Stimulated activated CD8-positive, alpha-beta memory T cell treated with anti-CD3 and anti-CD28 coated beads, Interleukin-2, amount 100 ng/mL, for 1 hour (primary cell): ENCODE measurements around the gene ZNG1A.
"Not testable (repeated sequence)": the region's sequence is repeated elsewhere in the genome, so short reads cannot be mapped to it uniquely, and the experiment has no call there.

Experiments used
- DNase-seq, 2 donors: peaks; one replicate each; pipeline ENCODE4 v3.0.0-alpha.2; 2020; ENCODE audit warnings: low read depth in 2 of 2

Gene ZNG1A

GRCh38 chr9:178140-178825, 573 bp downstream of the ZNG1A start:
- DNase-seq: not testable (repeated sequence)

- DNase-seq: not testable (repeated sequence)
Observed at GRCh38 chr9:169757-170156, 9.1 kb downstream of the ZNG1A start.

GRCh38 chr9:159871-160270, 19.0 kb downstream of the ZNG1A start:
- DNase-seq: not testable (repeated sequence)

GRCh38 chr9:151173-151572, 27.7 kb downstream of the ZNG1A start:
- DNase-seq: not testable (repeated sequence)

DNA sequence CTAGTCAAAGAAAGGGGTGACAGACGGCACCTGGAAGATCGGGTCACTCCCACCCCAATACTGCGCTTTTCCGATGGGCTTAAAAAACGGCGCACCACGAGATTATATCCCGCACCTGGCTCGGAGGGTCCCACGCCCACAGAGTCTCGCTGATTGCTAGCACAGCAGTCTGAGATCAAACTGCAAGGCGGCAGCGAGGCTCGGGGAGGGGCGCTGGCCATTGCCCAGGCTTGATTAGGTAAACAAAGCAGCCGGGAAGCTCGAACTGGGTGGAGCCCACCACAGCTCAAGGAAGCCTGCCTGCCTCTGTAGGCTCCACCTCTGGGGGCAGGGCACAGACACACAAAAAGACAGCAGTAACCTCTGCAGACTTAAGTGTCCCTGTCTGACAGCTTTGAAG, 39.0 kb downstream of the ZNG1A start:
- not testable (repeated sequence) for DNase-seq

DNA sequence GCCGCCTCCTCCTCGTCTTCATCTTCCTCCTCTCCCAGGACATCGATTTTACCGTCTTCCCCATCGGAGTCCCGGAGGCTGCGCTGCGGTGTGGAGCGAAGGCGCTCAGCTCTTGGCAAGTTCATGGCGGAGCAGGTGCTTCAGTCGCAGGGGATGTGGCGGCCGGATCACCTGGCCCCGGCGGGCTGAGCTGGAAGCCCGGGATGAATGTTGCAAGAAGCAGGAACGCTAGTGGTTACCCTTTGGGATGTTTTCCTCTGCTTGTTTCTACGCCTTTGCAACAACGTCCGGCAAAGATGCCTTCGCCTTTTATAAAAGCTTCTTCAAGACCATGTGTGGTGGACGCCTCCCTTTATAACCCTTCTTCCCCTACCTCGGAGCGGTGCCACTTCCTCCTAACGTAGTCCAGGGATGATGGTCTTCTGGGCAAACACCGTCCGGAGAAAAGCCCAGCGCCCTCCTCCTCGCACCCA, 60.8 kb downstream of the ZNG1A start, which contains the start of gene FOXD4:
TSS of gene FOXD4 (minus strand) at position 423 of the 473 bp plus-strand sequence. CDS start at position 125, 298 bp downstream.
- DNase-seq: not testable (repeated sequence)

- not testable (repeated sequence) for DNase-seq
Observed at GRCh38 chr9:117144-117994, 61.5 kb downstream of the ZNG1A start.

GRCh38 chr9:116239-117077, 62.4 kb downstream of the ZNG1A start:
- DNase-seq: not testable (repeated sequence)

- DNase-seq: not testable (repeated sequence)
Observed at GRCh38 chr9:115118-115451, 63.8 kb downstream of the ZNG1A start.

- DNase-seq: not testable (repeated sequence)
Observed at GRCh38 chr9:114267-115117, 64.4 kb downstream of the ZNG1A start.

DNA sequence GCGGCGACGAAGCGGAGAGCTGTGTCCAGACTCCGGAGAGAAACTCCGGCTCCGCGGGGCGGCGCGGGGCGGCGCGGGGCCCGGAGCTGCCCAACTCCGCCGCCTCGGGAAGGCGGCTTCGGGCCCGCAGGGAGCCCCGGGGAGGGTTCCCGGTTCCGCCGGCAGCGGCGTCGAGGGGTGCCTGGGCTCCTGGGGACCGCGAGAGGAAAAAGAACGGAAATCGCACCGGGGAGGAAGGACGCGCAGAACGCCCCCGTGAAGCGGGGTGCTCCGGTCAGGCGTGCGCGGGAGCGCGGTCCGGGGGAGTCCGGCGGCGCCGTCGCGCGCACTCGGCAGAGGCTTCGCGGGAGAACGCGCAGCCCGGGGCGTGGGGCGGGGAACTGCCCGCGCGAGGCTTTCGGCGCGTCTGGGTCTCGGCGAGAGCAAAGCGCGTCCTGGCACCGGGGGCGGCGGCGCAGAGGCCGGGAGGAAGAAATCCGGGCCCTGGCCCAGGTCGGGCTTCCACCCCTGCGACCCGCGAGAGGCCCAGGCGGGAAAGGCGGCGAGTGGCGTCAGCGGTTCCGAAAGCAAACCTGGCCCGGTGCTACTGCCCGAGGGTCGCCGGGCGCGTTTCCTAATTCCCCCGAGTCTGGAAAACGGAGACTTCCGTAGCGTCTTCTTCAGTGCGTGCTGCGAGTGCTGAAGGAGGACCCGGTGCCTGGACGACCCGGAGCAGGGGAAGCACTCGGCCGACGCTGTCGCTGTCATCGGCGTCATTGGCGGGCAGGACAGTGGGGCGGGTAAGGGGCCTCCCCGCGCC, 65.2 kb downstream of the ZNG1A start:
- DNase-seq: not testable (repeated sequence)

- not testable (repeated sequence) for DNase-seq
Observed at GRCh38 chr9:112589-113467, 66.0 kb downstream of the ZNG1A start.

GRCh38 chr9:110672-111071, 68.2 kb downstream of the ZNG1A start:
- DNase-seq: not testable (repeated sequence)

DNA sequence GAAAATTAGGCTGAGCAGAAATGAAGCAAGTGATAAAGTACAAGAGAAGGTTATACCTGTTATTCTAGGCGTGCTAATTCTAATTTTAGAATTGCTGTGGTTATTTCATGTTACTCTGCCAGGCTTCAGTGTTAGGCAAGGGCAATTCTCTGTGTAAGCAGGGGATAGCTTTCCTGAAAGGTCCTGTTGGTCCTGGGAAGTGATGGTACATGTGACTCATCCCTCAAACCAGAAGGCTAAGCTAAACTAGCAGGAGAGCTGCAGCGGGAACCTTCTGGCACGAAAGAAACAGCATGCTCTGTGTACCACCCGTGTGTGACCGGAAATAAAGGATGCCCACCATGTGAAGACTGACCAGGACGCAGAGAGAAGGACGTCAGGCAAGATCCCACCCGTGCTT, 69.3 kb downstream of the ZNG1A start:
- not testable (repeated sequence) for DNase-seq

DNA sequence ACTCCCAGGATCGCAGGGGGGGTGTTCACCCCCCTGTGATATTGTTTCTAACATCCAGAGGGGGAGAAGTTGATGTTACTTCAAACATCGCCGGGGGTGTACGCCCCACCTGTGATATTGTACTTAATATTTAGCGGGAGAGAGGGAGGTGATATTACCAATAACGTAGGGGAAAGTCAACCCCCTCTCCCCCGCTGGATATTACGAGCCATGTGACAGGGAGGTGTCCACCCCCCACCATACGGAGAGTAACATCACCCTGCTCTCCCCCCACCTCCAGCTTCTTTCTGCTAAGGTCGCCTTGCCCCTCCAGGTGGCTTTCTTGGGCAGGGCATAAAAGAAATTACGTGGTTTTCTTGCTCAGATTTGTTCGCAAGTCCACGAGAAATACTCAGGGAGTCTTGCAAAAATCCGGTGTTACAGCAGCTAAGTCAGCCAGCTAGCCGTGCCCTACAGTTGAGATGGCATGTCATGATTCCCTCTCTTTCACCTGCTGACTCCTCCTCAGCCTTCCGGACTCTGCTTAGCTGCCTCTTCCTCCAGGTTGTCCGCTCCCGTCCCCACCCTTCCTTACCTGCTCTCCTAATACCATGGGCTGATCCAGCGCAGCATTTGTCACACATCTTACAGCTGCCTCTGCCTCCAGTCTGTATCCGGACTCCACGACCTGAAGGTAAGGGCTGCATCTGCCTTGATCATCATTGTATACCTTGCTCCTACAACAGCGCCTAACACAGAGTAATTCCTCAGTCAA, 69.9 kb downstream of the ZNG1A start:
- DNase-seq: not testable (repeated sequence)

- not testable (repeated sequence) for DNase-seq
Observed at GRCh38 chr9:105991-106390, 72.9 kb downstream of the ZNG1A start.

- DNase-seq: not testable (repeated sequence)
Observed at GRCh38 chr9:100430-100829, 78.4 kb downstream of the ZNG1A start.

DNA sequence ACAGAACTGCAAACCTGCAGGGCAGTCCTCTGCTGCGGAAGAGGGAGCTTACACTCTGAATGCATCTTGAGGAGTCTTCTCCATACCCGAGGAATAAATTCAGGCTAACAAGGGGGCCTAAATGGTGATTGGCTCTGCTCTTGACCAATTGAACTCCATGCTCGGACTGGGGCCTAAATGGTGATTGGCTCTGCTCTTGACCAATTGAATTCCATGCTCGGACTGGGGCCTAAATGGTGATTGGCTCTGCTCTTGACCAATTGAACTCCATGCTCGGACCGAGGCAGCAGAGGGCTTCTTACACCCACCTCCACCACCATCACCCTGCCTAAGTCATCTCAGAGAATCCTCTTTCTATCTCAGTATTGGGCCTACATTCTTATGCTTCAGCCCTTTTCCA, 79.0 kb downstream of the ZNG1A start:
- DNase-seq: not testable (repeated sequence)
